GM21619 (cell line): ENCODE measurements around the gene LAMB3.

Source experiments
- ATAC-seq: cut with Tn5 transposase; IDR thresholded peaks from one replicate; pipeline ENCODE4 v1.9.1; 2021; ENCODE audit not compliant: unreplicated experiment

LAMB3 gene

GRCh38 chr1:209662879-209663327 lies 10.7 kb upstream of the LAMB3 start:
- ATAC-seq: no peak

- no peak for ATAC-seq
Measured at GRCh38 chr1:209661071-209661470, 8.8 kb upstream of the LAMB3 start.

- ATAC-seq: peak; percentile 83
Measured at GRCh38 chr1:209659909-209660308, 7.7 kb upstream of the LAMB3 start.

- ATAC-seq: no peak
Measured at GRCh38 chr1:209657918-209658317, 5.7 kb upstream of the LAMB3 start.

GRCh38 chr1:209657140-209657879 lies 5.1 kb upstream of the LAMB3 start:
- no peak for ATAC-seq

- ATAC-seq: no peak
Measured at GRCh38 chr1:209655411-209656231, 3.4 kb upstream of the LAMB3 start.

- ATAC-seq: no peak
Measured at GRCh38 chr1:209653915-209654351, 1.7 kb upstream of the LAMB3 start.

GRCh38 chr1:209652873-209653401 lies 712 bp upstream of the LAMB3 start:
- no peak for ATAC-seq

- ATAC-seq: peak; percentile 69
Measured at GRCh38 chr1:209651138-209651587, 1.1 kb downstream of the LAMB3 start.

- no peak for ATAC-seq
Measured at GRCh38 chr1:209650454-209650853, 1.8 kb downstream of the LAMB3 start.

GRCh38 chr1:209648931-209649776 lies 3.1 kb downstream of the LAMB3 start:
- ATAC-seq: no peak

GRCh38 chr1:209648346-209648745 lies 3.9 kb downstream of the LAMB3 start:
- no peak for ATAC-seq

GRCh38 chr1:209647156-209647555 lies 5.1 kb downstream of the LAMB3 start:
- ATAC-seq: no peak

- no peak for ATAC-seq
Measured at GRCh38 chr1:209646558-209646957, 5.7 kb downstream of the LAMB3 start.

GRCh38 chr1:209645574-209646452 lies 6.4 kb downstream of the LAMB3 start:
- no peak for ATAC-seq

- no peak for ATAC-seq
Measured at GRCh38 chr1:209643285-209644020, 8.8 kb downstream of the LAMB3 start.

GRCh38 chr1:209642816-209643215 lies 9.4 kb downstream of the LAMB3 start:
- no peak for ATAC-seq

GRCh38 chr1:209641832-209642172 lies 10.4 kb downstream of the LAMB3 start:
- ATAC-seq: no peak

- ATAC-seq: no peak
Measured at GRCh38 chr1:209635850-209636249, 16.4 kb downstream of the LAMB3 start.
